Skin epidermis (tissue), 12 donors: ENCODE data around the gene CCNF.
"Not testable (repeated sequence)": the region's sequence is repeated elsewhere in the genome, so short reads cannot be mapped to it uniquely, and the experiment has no call there.

Experiments
- H3K27ac ChIP-seq, 21 experiments: fragments of 200-600 bp; sonication (generic) in 11 of 21; one replicate each; pipeline ENCODE4 v1.5.0; 2020; ENCODE audit warnings: mild to moderate bottlenecking in 3 of 21, inconsistent platforms in 2 of 21, moderate library complexity in 2 of 21
- H3K4me3 ChIP-seq, 7 experiments: fragments of 200-600 bp; sonication (generic) in 2 of 7; one replicate each; pipeline ENCODE4 v1.5.0; 2020; ENCODE audit warnings: inconsistent platforms in 2 of 7, mild to moderate bottlenecking in 2 of 7, moderate library complexity in 1 of 7

The CCNF gene

DNA sequence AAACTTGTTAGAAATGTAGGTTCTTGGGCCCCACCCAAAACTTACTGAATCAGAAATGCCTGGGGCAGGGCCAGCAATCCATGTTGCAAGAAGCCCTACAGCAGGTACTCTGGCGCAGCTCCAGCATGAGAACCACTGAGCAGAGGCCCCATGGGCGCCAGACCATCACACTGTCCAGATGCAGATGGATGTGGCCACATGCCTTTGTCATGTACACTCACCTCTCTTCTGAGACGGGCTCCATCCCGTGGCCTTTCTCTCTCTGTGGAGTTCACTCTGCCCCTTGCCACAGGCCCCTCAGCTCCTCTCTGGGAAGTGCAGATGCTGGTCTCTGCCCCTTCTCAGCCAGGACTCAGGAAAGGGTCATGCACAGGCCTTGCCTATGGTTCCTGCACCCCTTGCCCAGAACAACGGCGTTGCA, 2.3 kb upstream of the CCNF start:
- no peak overlapping the region for H3K4me3 ChIP-seq

GRCh38 chr16:2427526-2427925, 1.7 kb upstream of the CCNF start:
- H3K27ac ChIP-seq, result no peak overlapping the region
- no peak overlapping the region for H3K4me3 ChIP-seq

More for the DNA sequence above, 2.3 kb upstream of the CCNF start:
- H3K27ac ChIP-seq, result no peak overlapping the region

DNA sequence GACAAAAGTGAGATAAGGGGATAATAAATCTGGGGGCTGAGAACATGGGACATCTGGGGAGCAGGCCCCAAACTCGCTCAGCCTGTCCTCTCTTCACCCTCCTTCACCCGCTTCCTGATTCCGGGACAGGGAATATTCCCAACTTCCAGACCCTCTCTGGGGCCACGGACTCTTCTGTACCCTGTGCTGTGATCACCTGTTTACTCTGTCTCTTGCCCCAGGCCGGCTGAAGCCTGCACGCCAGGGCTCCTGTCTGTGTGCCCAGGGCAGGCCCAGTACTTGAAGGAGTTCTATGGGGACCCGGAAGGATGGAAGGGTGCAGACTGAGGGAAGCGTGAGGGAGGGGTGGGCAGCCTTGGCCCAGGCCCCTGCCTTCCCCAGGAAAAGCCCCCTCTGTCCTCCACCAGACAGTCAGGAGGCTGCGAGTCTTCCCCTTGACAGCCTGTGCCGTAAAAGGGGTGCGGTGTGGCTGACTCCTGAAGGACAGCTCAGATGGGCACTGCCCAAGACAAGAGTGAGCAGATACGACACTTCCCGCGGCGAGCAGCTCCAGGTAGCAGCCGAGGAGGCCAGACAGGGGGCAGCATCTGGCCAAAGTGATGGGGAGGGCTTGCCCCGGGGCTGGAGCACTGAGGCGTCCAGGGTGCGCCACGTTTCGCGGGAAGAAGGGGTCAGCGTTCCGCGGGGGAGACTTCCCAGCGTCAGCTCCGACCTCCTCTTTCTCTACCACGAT, 1.0 kb upstream of the CCNF start:
- Histone ChIP-seq H3K27ac (peak overlapping the region in 19 of 21 experiments; percentile 36 to 87 (median 71)), H3K4me3 (peak overlapping the region; percentile 77 to 98 (median 93))

DNA sequence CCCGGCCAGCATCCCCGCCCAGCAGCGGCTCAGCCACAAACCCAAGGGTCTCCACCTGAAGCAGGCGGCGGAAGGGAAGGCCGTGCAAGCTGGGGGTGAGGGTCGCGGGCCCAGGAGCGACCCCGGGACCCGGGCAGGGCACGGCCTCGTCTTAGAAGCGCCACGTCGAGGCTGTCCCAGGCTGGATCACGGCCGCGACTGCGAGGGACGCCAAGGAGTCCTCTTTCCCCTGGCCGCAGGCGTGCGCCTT, 538 bp upstream of the CCNF start:
- peak overlapping the region in 20 of 21 experiments; percentile 36 to 87 (median 70) for H3K27ac ChIP-seq
- peak overlapping the region; percentile 77 to 98 (median 93) for H3K4me3 ChIP-seq

GRCh38 chr16:2429771-2430663, 770 bp downstream of the CCNF start:
- peak overlapping the region in 20 of 21 experiments; percentile 40 to 90 (median 82) for H3K27ac ChIP-seq

DNA sequence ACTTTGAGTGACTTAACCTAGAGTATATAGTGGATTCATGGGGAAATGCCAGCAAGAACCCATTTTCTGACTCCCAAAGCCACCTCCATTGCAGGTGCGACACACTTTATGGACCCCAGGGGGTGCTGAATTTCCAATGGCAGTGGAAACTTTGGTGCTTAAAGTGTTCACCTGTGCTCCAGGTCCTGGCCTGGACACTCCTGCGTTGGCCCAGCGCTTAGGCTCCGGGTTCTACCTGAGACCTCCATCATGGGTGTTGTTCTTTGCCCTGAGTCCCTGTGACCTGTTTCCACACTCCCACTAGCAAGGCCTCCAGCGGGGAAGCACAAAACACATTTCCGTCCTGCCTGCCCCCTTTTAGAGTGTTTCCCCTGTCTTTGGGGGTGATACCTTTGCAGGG, 3.0 kb downstream of the CCNF start:
- no peak overlapping the region for H3K27ac ChIP-seq
- H3K4me3 ChIP-seq, result no peak overlapping the region

More at GRCh38 chr16:2429771-2430663, 770 bp downstream of the CCNF start:
- H3K4me3 ChIP-seq, result peak overlapping the region; percentile 79 to 98 (median 95)

GRCh38 chr16:2432801-2433505, 3.7 kb downstream of the CCNF start:
- Histone ChIP-seq H3K4me3 (no peak overlapping the region), H3K27ac (peak overlapping the region in 1 of 21 experiments; percentile 11)

DNA sequence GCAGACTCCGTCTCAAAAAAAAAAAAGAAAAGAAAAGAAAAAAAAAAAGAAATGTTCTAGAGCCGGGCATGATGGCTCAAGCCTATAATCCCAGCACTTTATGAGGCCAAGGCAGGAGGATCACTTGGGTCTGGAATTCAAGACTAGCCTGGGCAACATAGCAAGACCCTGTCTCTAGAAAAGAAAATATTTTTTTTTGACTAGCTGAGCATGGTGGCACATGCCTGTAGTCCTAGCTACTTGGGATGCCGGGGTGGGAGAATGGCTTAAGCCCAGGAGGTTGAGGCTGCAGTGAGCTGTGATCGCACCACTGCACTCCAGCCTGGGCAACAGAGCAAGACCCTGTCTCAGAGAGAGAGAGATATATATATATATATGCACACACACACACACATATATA, 6.0 kb downstream of the CCNF start:
- H3K27ac ChIP-seq, H3K4me3 ChIP-seq: not testable (repeated sequence)

GRCh38 chr16:2436110-2436509, 6.9 kb downstream of the CCNF start:
- Histone ChIP-seq H3K27ac (no peak overlapping the region), H3K4me3 (no peak overlapping the region)

GRCh38 chr16:2437032-2437790, 8.0 kb downstream of the CCNF start:
- Histone ChIP-seq H3K4me3 (no peak overlapping the region), H3K27ac (no peak overlapping the region)

GRCh38 chr16:2438121-2438520, 8.9 kb downstream of the CCNF start:
- no peak overlapping the region for H3K4me3 ChIP-seq
- no peak overlapping the region for H3K27ac ChIP-seq

DNA sequence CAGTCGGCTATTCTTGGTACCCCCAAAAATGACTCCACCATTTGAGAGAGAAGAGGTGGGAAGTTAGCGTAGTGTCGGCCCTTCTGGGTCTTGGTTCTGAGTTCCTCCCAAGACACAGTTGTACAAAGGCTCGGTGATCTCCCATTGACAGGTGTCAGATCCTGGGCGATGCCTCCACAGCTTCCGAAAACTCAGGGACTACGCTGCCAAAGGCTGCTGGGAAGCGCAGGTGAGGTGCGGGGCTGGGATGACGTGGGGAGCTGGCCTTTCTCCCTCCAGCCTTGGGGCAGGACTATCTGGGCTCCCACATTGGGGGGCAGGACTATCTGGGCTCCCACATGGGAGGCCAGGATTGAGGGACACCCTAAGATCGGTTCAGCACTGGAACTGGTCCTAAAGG, 10.4 kb downstream of the CCNF start:
- H3K4me3 ChIP-seq, result no peak overlapping the region

GRCh38 chr16:2441143-2441804, 12.0 kb downstream of the CCNF start:
- H3K4me3 ChIP-seq, H3K27ac ChIP-seq: not testable (repeated sequence)

More for the DNA sequence above, 10.4 kb downstream of the CCNF start:
- no peak overlapping the region for H3K27ac ChIP-seq

DNA sequence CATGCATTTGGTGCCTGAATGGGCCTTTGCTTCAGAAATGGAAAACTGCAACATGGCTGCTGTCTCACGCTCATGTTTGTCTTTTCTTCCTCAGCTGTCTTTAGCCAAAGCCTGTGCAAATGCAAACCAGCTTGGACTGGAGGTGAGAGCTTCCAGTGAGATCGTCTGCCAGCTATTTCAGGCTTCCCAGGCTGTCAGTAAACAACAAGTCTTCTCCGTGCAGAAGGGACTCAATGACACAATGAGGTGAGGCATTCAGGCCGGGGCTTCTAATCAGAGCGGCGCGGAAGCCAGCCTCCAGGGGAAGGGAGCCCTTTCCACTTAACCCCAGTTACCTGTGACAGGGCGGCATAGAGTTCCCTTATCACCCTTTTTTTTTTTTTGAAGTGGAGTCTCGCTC, 14.3 kb downstream of the CCNF start:
- H3K27ac ChIP-seq, result no peak overlapping the region

DNA sequence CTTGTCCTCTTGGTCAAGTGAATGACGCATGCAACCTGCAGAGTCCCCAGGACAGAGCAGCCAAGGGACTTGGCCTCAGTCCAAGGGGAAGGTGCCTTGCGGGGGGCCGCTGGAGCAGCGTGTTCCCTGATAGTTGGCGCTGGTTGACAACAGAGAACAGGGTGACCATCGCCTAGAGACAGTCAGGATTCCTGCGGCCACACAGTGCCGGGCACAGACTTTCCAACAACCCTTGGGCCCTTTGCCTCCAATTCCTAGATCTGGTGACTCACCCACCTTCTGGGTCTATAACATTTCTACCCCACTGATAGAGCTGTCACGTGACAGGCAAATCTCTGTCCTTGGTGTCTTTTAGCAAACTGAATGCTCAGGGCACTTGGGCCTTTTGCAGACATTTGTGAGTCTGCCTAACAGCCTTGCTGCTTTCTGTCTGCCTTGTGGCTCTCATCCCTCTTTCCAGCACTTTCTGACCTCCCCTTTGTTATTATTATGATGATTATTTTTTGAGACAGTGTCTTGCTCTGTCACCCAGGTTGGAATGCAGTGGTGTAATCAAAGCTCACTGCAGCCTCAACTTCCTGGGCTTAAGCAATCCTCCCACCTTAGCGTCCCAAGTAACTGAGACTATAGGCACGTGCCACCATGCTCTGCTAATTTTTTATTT, 18.8 kb downstream of the CCNF start:
- Histone ChIP-seq H3K4me3 (no peak overlapping the region), H3K27ac (no peak overlapping the region)

More for the DNA sequence above, 14.3 kb downstream of the CCNF start:
- H3K4me3 ChIP-seq, result no peak overlapping the region

- no peak overlapping the region for H3K27ac ChIP-seq
- H3K4me3 ChIP-seq, result no peak overlapping the region
These were observed 19.9 kb downstream of the CCNF start for GRCh38 chr16:2449118-2449517.

- Histone ChIP-seq H3K4me3 (no peak overlapping the region), H3K27ac (no peak overlapping the region)
These were observed 21.3 kb downstream of the CCNF start for GRCh38 chr16:2450535-2450934.

DNA sequence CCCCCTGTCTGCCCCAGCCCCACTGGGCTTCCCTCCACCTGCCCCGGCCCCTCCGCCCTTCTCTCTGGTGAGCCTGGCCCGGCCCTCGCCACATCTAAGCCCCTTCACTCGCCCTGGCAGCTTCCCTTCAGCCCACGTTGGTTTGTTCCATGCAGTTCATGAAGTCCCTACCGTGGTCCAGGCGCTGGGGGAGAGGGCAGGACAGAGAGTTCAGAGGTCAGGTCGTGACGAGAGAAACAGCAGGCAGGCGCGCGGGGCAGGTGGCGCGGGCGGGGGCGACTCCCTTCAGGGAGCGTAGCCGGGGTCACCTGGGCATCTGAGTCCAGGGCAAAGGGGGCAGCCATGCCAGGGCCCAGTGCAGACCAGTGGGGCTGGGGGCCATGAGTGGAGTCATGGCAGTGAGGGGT, 21.7 kb downstream of the CCNF start:
- Histone ChIP-seq H3K27ac (no peak overlapping the region), H3K4me3 (no peak overlapping the region)

GRCh38 chr16:2451851-2452320, 22.6 kb downstream of the CCNF start:
- no peak overlapping the region for H3K27ac ChIP-seq
- no peak overlapping the region for H3K4me3 ChIP-seq
